Measurements from ENCODE around the gene SH3RF1. TPM values are rescaled to one million over a fixed set of nuclear protein-coding genes. Genes with fewer than 3 reads are reported as not detected.

SH3RF1 gene
- total RNA-seq, 1 donor: 57.8 TPM

DNA sequence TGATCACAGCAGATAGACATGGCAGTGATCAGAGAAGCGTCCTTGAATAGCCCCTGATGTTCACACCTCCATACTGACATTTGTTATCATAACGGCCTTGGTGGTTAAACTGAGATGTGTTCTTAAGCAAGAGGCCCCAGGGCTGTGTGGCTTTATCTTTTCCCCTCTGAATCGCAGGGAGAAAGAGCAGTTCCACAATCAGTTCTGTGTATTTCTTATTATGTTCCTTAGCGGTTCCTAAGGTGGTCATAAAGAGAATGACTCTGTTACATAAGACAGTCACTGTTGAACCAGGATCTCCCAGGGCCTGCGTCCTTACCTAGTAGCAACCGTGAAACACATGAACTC is 207.9 kb downstream of the SH3RF1 start:
- TF ChIP-seq, protein P1, sequence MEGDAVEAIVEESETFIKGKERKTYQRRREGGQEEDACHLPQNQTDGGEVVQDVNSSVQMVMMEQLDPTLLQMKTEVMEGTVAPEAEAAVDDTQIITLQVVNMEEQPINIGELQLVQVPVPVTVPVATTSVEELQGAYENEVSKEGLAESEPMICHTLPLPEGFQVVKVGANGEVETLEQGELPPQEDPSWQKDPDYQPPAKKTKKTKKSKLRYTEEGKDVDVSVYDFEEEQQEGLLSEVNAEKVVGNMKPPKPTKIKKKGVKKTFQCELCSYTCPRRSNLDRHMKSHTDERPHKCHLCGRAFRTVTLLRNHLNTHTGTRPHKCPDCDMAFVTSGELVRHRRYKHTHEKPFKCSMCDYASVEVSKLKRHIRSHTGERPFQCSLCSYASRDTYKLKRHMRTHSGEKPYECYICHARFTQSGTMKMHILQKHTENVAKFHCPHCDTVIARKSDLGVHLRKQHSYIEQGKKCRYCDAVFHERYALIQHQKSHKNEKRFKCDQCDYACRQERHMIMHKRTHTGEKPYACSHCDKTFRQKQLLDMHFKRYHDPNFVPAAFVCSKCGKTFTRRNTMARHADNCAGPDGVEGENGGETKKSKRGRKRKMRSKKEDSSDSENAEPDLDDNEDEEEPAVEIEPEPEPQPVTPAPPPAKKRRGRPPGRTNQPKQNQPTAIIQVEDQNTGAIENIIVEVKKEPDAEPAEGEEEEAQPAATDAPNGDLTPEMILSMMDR (IDR thresholded peaks at IDR 0.05; ENCODE audit: insufficient read depth, low read length): no peak
- DNase-seq (ENCODE audit: low read depth): peak; percentile 52
- no peak overlapping the region for H3K4me3 ChIP-seq (ENCODE audit: low read depth, low read length)

DNA sequence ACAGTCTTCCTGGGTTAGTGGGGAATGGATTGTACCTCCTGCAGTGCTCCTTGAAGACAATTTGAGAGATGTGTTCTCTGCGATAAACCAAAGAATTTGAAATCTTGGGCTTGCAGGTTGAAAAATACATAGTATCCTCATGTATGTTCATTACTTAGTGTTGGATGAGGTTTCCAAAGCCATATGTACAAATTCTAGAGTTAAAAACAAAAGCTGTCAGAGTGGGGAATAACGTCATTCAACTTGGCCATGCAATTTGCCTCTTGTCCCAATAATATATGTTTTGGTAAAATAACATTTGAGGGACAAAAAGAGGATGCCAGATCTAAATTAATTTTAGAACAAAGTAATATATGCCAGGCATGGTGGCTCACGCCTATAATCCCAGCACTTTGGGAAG is 209.4 kb downstream of the SH3RF1 start:
- TF ChIP-seq, protein P1 (IDR thresholded peaks at IDR 0.05; ENCODE audit: insufficient read depth, low read length): no peak
- no peak for DNase-seq (ENCODE audit: low read depth)
- no peak overlapping the region for H3K4me3 ChIP-seq (ENCODE audit: low read depth, low read length)

GRCh38 chr4:169060391-169061091 is 210.2 kb downstream of the SH3RF1 start:
- peak; percentile 44 for DNase-seq (ENCODE audit: low read depth)

DNA sequence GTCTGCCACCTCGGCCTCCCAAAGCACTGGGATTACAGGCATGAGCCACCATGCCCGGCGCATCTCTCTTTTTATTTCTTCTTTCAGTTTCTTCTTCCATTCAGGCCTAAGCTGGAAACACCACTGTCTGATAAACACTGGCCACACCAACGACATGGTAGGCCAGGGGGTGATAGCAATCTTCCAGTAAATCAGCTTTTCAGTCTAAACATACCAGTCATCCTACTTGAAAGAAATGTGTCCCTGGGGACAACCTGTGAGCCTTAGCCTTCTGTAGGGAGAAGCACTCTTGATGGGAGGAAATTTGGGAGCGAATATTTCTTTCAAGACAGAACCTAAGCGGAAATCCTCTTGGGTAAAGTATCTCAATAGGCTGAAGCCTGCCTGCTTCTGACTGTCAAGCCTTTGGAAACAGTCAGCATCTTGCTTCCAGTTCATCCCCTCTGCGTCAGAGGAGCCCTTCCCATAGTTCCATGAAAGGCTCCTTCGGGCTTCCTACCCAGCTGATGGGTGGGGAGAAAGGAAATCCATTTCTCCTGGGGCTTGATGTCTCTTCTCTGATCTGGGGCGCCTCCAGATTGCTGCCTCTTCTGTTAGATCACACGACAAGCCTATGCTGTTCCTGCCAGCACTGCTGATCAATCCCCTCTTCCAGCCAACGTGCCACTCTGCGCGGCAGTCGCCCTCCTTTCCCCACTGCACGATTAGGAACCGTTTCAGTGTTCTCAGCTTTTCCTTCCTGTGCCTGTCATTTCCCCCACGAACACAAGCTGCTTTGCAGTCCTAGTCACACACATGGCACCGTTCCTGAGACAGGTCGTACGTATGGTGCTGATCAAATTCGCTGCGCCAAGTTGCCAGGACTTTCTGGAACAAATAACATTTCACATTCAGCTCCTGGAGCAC is 211.2 kb downstream of the SH3RF1 start:
- no peak overlapping the region for H3K4me3 ChIP-seq (ENCODE audit: low read depth, low read length)
- TF ChIP-seq, protein P1 (IDR thresholded peaks at IDR 0.05; ENCODE audit: insufficient read depth, low read length): no peak
- DNase-seq (ENCODE audit: low read depth): peak; percentile 81

More at GRCh38 chr4:169060391-169061091, 210.2 kb downstream of the SH3RF1 start:
- TF ChIP-seq, protein P1 (IDR thresholded peaks at IDR 0.05; ENCODE audit: insufficient read depth, low read length): no peak
- no peak overlapping the region for H3K4me3 ChIP-seq (ENCODE audit: low read depth, low read length)

- H3K4me3 ChIP-seq (ENCODE audit: low read depth, low read length): no peak overlapping the region
- DNase-seq (ENCODE audit: low read depth): no peak
- TF ChIP-seq, protein P1 (IDR thresholded peaks at IDR 0.05; ENCODE audit: insufficient read depth, low read length): no peak
These were observed 212.4 kb downstream of the SH3RF1 start for GRCh38 chr4:169058312-169058711.

DNA sequence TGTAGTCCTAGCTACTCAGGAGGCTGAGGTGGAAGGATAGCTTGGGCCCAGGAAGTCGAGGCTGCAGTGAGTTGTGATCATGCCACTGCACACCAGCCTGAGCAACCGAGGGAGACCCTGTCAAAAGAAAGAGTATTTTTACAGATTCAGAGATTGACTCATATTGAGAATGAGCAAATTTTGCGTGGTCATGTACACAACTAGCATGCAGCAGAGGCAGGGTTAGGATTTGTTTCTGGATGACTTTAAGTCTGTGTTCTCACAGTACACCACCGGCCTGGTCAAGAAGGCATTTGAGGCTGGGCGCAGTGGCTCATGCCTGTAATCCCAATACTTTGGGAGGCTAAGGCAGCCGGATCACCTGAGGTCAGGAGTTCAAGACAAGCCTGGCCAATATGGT is 215.9 kb downstream of the SH3RF1 start:
- no peak overlapping the region for H3K4me3 ChIP-seq (ENCODE audit: low read depth, low read length)
- no peak for DNase-seq (ENCODE audit: low read depth)
- TF ChIP-seq, protein P1 (IDR thresholded peaks at IDR 0.05; ENCODE audit: insufficient read depth, low read length): no peak
